Stimulated activated CD8-positive, alpha-beta memory T cell treated with anti-CD3 and anti-CD28 coated beads, Interleukin-7, amount 100 ng/mL, for 48 hours (primary cell): Measurements from ENCODE around the gene ADCY2.

Source experiments
- DNase-seq, 2 donors: peaks; one replicate each; pipeline ENCODE4 v3.0.0-alpha.2; 2020; ENCODE audit warnings: low read depth in 1 of 2; ENCODE audit errors: extremely low read depth in 1 of 2

The ADCY2 gene

GRCh38 chr5:7585807-7586206, 189.9 kb downstream of the ADCY2 start:
- DNase-seq = no peak

DNA sequence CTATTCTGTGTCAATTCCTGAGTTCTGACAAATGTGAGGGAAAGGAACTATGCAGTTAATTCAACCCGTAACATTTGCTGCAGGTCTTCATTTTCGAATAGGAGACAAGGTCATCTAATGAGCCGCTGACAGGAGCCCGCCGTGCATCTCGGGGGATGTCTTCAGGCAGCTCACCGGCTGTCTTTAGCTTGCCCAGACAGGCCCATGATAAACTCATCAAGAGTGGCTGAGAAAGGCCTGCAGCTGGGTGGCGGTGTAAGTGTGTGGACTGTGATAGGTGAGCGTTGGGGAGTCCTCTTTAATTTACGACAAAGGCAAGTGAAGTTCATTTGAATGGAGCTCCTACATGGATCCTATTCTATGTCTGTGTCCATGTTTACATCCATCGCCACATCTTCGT, 190.5 kb downstream of the ADCY2 start:
- DNase-seq = no peak

GRCh38 chr5:7589800-7590199, 193.9 kb downstream of the ADCY2 start:
- DNase-seq = no peak

DNA sequence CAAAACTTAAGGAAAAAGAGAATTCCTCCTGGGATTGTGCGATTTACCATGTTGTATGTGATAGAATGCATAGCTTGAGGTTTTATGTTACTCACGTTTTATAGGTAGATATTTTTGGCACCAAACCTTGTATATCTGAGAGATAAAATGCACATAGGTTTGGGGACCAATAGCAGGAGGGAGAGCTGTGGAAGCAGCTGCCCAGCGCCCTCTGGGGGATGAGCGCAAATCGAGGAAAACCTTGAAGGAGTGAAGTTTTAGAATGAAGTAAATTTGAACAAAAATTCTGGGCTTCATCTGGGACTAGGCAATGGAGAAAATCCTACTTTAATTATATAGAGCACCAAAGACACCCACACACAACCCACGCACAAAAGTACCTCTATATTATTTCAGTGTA, 197.0 kb downstream of the ADCY2 start:
- DNase-seq = no peak

GRCh38 chr5:7597059-7597642, 201.2 kb downstream of the ADCY2 start:
- DNase-seq = no peak

GRCh38 chr5:7606840-7607465, 211.0 kb downstream of the ADCY2 start:
- DNase-seq = no peak

DNA sequence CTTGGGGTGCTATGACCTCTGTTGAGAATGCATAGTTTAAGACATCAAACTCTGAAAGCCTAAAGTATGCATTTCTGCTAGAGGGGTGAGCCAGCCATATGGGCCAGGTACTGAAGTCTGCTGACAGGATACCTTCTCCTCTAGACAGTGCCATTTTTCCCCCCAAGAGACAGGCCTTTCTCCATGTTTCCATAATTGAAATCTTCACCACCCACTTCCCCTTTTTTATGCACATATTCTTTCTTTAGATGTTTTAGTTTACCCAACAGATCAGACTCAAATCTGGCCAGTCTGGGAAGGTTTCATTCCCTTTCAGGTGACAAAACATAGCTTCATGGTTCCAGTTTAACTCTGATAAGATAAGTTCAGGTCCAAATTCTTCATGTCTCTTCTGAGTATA, 212.8 kb downstream of the ADCY2 start:
- DNase-seq = no peak

DNA sequence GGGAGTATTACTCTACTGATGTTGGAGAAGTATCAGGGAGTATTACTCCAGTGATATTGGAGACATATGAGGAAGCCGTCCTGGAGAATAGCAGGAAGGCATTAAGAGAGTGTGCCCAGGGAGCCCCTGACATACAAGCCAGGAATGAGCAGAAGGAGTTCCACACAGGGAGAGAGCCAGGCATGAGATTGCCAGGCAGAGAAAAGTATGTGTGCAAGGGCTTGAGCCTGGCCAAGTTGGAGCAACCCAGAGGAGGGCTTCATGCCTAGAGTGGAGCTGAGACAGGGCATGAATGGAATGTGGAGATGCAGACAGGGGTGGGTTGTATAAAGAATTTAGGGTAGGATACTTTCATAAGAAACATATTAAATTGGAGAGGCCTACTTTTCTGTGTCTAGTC, 213.8 kb downstream of the ADCY2 start:
- no peak for DNase-seq

DNA sequence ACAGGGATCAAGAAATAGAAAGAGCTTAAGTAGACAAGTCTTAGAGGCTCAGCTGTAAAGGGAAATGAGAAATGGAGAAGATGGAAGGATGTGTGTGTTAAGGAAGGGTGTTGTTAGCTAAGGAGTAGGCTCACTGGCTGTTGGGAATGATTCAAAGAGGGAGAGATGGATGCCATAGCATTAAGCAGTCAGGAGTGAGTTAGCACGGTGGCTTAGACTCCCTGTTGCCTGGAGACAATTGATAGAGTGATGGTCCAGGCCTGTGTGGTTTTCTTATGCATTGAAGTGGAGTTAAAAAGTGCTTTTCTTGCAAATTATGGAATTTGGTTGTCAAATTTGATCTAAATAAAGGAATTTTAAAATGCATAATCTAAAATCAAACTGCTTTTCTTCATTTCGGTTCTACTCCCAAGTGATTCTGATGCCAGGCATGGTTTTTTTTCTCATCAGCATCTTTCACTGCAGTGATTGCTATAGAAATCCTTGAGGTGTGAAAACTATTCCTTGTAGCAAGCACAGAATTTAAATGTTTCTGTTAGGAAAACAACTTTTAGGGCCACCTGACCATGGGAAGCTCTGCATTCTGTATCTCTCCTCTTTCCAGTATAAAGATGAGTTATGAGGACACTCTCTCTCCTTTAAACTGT, 214.7 kb downstream of the ADCY2 start:
- no peak for DNase-seq

- no peak for DNase-seq
Measured at GRCh38 chr5:7611518-7611917, 215.6 kb downstream of the ADCY2 start.

DNA sequence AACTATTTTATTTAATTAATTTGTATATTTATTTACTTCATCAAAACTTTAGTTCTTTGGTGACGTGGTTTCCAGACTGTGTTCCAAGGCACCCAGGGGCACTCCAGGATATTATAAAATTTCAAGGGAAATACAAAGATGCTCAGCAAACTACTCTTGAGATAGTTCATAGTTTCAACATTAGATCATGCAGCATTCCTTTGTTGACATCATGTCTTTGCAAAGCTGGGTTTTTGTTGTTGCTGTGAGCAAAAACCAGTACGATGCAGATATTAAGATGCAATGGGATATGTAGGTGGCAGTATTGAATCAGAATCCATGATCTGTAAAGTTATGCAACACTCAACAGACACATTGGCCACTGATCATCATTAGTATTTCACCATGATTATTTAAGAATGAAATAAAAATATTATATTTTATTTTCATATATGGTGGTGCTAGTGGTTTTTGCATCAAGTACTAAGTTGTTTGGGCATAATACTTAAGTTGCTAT, 219.7 kb downstream of the ADCY2 start:
- no peak for DNase-seq

GRCh38 chr5:7616897-7617296, 221.0 kb downstream of the ADCY2 start:
- no peak for DNase-seq

DNA sequence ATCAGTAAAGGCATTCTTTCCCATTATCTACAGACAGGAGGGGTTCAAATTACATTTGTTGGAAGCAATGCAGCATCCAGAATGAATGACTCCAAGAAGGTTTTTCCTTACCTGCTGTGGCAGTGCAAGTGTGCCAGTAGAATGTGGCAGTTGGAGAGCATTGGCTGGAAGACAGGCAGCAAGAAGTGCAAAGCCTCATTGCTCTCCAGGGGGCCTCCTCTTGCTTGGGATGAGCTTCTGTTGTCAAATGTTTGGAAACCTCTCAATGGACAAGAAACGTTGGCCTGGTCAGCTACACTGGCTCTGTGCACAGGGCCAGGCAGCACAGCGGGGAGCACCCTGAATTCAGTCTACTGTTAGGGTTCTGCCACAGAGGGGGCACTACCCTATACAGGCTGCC, 226.6 kb downstream of the ADCY2 start:
- no peak for DNase-seq

DNA sequence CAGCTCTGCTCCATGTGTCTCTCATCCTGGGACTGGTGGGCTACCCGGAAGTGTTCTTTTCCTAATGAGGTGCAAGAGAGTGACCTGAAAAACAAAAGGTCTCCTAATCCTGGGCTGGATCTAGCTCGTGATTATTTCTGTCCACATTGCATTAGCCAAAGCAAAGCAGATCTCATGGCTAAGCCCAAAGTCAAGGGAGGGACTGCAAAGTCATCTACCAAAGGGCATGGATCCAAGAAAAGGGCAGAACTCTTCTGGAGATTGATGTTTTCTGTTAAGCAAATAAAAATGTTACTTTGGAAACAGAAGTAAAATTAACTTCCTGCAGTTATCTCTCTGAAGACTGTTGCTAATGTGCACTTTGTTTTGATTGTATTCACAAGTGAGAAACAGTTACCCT, 229.8 kb downstream of the ADCY2 start:
- DNase-seq = no peak

DNA sequence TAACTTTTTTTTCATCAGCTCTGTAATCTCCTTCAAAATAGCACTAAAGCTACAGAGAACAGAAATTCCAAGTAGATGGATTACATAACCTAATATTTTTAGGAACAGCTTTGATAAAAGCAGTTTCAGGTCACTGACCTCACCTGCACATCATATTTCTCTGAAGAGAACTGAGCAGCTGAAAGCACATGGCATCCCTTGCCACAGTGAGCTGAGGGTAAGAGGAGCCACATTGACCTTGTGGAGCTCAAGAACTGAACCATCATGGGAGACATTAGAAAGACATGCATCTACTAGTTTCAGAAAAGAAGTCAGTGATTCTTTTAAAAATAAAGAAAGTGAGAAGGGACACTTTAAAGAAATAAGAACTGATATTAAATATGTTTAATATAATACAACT, 232.3 kb downstream of the ADCY2 start:
- no peak for DNase-seq

GRCh38 chr5:7628820-7629219, 232.9 kb downstream of the ADCY2 start:
- no peak for DNase-seq

- no peak for DNase-seq
Measured at GRCh38 chr5:7629561-7629960, 233.6 kb downstream of the ADCY2 start.

- no peak for DNase-seq
Measured at GRCh38 chr5:7634837-7635236, 238.9 kb downstream of the ADCY2 start.

GRCh38 chr5:7638456-7638855, 242.5 kb downstream of the ADCY2 start:
- DNase-seq = no peak

DNA sequence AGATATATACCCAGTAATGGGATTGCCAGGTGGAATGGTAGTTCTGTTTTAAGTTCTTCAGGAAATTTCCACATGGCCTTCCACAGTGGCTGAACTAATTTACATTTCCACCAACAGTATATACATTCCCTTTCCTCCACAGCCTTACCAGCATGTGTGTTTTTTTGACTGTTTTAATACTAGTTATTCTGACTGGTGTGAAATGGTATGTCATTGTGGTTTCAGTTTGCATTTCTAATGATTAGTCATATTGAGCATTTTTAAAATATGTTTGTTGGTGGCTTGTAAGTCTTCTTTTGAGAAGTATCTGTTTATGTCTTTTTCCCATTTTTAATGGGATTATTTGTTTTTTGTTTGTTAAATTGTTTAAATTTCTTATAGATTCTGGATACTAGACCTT, 246.1 kb downstream of the ADCY2 start:
- DNase-seq = no peak

GRCh38 chr5:7644723-7645122, 248.8 kb downstream of the ADCY2 start:
- no peak for DNase-seq

GRCh38 chr5:7650755-7651154, 254.8 kb downstream of the ADCY2 start:
- no peak for DNase-seq
